Mesothelial cell of epicardium (in vitro differentiated cells): ENCODE data around the gene PRKAR1B. TPM values are rescaled to one million over a fixed set of nuclear protein-coding genes. Genes with fewer than 3 reads are reported as not detected.

ENCODE experiments used
- DNase-seq, 2 experiments: peaks; one replicate each; pipeline ENCODE4 v3.0.0; 2021; ENCODE audit warnings: low spot score in 2 of 2; ENCODE audit not compliant: unreplicated experiment in 2 of 2
- H3K27ac Mint-ChIP-seq: 2 replicates; pipeline ENCODE4 v1.8.0; 2021; ENCODE audit warnings: mixed read lengths
- H3K27me3 Mint-ChIP-seq: 2 replicates; pipeline ENCODE4 v1.8.0; 2021; ENCODE audit warnings: low read depth, mixed read lengths
- H3K36me3 Mint-ChIP-seq: 2 replicates; pipeline ENCODE4 v1.8.0; 2021; ENCODE audit warnings: mixed read lengths
- H3K4me1 Mint-ChIP-seq: 2 replicates; pipeline ENCODE4 v1.8.0; 2021; ENCODE audit warnings: mixed read lengths
- H3K4me3 Mint-ChIP-seq: 2 replicates; pipeline ENCODE4 v1.8.0; 2021; ENCODE audit warnings: mild to moderate bottlenecking, moderate library complexity, mixed read lengths
- H3K9me3 Mint-ChIP-seq: 2 replicates; pipeline ENCODE4 v1.8.0; 2021; ENCODE audit warnings: mixed read lengths
- total RNA-seq: library from RNA; stranded (reverse); gene quantifications from 3 replicates; pipeline ENCODE4 v1.2.1, GENCODE V29; 2021
- TF ChIP-seq, protein P1 (sequence below): fragments of 200-600 bp; sonication (generic); IDR thresholded peaks from one replicate; pipeline ENCODE4 v1.5.0; 2021; ENCODE audit warnings: antibody characterized with exemption; ENCODE audit not compliant: unreplicated experiment

PRKAR1B gene
- total RNA-seq, 1 donor from 2014 or later = 50.6 TPM

DNA sequence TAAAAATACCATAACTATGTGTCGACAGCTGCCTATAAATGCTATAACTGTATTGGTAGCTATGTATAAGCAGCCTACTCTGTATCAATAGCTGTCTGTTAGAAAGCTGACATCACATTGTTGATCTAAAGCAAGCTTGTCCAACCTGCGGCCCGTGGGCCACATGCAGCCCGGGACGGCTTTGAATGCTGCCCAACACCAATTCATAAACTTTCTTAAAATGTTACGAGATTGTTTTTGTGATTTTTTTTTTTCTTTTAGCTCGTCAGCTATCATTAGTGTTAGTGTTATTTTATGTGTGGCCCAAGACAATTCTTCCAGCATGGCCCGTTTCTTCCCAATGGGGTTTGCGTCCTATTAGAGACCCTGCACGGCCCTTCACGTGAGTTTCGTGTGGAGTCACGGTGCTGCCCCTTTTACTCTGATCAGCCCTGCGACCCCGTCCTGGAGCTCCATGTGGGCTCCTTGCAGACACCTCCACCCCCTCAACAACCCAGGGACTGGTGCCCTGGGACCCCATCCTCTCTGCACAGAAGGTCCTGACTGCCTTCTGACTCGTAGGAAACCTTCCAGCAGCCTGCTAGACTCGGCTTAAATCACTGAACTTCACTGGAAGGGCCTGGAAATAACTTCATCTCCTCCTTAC lies 4.5 kb upstream of the PRKAR1B start:
- no peaks in the 10 kb centered on the region for H3K27me3 Mint-ChIP-seq
- no peak for DNase-seq
- no peak overlapping the region for H3K27ac Mint-ChIP-seq
- H3K9me3 Mint-ChIP-seq = no peaks in the 10 kb centered on the region
- no peak overlapping the region for H3K4me3 Mint-ChIP-seq
- TF ChIP-seq, protein P1, sequence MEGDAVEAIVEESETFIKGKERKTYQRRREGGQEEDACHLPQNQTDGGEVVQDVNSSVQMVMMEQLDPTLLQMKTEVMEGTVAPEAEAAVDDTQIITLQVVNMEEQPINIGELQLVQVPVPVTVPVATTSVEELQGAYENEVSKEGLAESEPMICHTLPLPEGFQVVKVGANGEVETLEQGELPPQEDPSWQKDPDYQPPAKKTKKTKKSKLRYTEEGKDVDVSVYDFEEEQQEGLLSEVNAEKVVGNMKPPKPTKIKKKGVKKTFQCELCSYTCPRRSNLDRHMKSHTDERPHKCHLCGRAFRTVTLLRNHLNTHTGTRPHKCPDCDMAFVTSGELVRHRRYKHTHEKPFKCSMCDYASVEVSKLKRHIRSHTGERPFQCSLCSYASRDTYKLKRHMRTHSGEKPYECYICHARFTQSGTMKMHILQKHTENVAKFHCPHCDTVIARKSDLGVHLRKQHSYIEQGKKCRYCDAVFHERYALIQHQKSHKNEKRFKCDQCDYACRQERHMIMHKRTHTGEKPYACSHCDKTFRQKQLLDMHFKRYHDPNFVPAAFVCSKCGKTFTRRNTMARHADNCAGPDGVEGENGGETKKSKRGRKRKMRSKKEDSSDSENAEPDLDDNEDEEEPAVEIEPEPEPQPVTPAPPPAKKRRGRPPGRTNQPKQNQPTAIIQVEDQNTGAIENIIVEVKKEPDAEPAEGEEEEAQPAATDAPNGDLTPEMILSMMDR = no peak
- peaks cover 8% of the 10 kb centered on the region for H3K4me1 Mint-ChIP-seq
- peaks cover 11% of the 10 kb centered on the region for H3K36me3 Mint-ChIP-seq

DNA sequence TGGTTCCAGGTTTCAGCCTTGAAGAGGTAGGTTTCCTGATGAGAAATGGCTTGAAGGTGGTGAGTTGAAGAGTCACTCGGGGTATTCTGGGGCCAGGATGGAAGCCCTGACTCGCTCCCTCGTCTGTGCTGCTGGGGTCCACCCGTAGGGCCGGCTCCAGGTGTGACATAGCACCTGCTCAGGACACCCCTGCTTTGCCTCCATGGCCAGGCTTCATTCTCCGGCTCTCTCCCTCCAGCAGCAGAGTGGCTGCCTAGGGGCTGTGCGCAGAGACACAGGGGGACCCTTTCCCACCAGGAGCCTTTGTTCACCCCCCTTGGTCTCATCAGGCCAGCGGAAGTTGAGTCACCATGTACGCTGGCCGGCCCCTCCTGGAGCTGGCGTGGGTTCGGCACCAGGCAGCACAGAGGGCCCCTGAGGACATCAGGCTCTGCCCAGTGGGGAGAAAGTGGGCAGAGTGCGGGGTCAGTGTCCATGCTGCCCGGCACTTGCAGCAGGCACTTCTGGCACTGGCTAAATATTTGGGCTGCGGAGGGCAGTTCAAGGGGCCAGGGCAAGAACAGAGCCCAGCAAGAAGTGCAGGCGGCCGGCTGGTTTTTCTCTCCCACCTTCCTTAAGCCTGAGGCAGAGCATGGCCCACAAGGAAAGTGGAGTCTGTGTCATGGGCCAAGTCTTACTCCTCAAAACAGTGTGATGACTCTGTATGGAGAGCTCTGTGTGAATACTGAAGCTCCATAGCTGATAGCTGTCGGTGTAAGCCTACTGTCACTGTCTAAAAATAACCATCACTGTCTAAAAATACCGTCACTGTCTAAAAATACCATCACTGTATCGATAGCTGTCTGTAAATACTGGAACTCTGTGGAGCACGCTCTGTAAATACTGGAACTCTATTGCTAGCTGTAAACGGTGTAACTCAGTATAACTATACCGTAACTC lies 3.7 kb upstream of the PRKAR1B start:
- no peak overlapping the region for H3K27ac Mint-ChIP-seq
- peaks cover 3% of the 10 kb centered on the region for H3K9me3 Mint-ChIP-seq
- TF ChIP-seq, protein P1 = no peak
- no peak for DNase-seq
- no peaks in the 10 kb centered on the region for H3K27me3 Mint-ChIP-seq
- peaks cover 14% of the 10 kb centered on the region for H3K36me3 Mint-ChIP-seq
- H3K4me1 Mint-ChIP-seq = peaks cover 12% of the 10 kb centered on the region
- no peak overlapping the region for H3K4me3 Mint-ChIP-seq

DNA sequence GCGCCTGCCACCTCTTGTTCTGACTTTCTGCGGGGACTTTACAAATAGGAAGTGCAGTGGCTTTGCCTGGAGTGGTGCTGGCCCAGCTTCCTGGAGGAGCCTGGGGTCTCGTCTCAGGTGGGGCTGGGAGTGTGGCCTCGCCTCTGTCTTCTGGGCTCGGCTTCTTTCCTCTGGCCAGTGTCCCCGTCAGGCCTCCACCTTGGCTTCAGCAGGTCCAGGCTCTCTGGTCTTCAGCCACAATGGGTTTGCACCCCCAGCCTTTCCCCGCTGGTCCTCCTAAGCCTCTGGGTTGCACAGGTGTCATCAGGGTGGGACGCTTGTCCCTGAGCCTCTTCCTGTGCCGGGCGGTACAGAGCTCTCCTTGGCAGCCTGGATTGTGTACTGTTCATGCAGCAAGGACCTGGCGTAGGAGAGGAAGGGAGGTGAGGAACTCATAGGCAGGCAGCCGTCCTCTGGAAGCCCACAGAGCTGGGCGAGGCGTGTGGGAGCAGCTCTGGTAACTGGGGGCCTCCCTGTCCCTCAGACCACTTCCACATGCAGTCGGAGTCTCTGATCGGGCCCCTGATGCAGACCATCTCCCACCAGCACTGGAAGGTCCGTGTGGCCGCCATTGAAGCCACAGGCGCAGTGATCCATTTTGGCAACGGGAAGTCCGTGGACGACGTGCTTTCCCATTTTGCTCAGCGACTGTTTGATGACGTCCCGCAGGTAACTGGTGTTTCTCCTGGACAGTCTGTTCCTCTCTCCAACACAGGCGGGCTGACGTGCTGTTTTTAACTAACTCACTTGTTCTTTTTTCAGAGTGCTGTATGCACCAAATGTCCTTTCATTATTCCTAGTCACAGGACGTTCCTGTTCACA lies 2.3 kb upstream of the PRKAR1B start:
- peaks cover 24% of the 10 kb centered on the region for H3K36me3 Mint-ChIP-seq
- H3K9me3 Mint-ChIP-seq = peaks cover 10% of the 10 kb centered on the region
- TF ChIP-seq, protein P1 = no peak
- no peaks in the 10 kb centered on the region for H3K27me3 Mint-ChIP-seq
- DNase-seq = no peak
- peaks cover 19% of the 10 kb centered on the region for H3K4me1 Mint-ChIP-seq
- no peak overlapping the region for H3K27ac Mint-ChIP-seq
- peak overlapping the region; percentile 39 for H3K4me3 Mint-ChIP-seq

DNA sequence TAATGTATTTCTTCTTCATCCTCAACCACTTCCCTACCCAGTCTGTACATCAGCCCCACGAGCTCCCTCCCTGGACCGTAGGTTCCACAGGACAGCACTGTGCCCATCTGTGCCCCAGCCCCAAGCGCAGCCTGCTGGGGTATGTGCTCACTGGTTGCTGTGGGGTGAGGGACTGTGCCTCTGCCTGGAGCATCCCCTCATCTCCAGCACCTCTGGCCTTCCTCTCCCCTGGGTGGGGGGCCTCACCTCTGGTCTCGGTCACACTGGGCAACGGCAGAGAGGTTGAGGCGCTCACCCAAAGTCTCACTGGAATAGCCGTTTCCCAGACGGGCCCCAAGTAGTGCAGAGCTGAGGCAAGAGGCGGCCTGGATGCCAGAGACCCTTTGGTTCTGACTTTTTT lies 1.5 kb upstream of the PRKAR1B start:
- peaks cover 32% of the 10 kb centered on the region for H3K36me3 Mint-ChIP-seq
- no peak for DNase-seq
- H3K9me3 Mint-ChIP-seq = peaks cover 17% of the 10 kb centered on the region

More for the DNA sequence above, 1.5 kb upstream of the PRKAR1B start:
- H3K27ac Mint-ChIP-seq = no peak overlapping the region
- TF ChIP-seq, protein P1 = no peak
- H3K4me1 Mint-ChIP-seq = peaks cover 19% of the 10 kb centered on the region
- H3K27me3 Mint-ChIP-seq = no peaks in the 10 kb centered on the region
- peak overlapping the region; percentile 74 for H3K4me3 Mint-ChIP-seq
